LNCaP clone FGC (cell line): Measurements from ENCODE around the gene HHAT.

Experiments
- DNase-seq: peaks from one replicate; pipeline ENCODE4 v3.0.0-alpha.2; 2011; ENCODE audit warnings: low read depth
- H3K4me3 ChIP-seq: 2 replicates; pipeline ENCODE4 v1.5.1; 2011; ENCODE audit warnings: mild to moderate bottlenecking, low read depth, low read length, control low read depth
- TF ChIP-seq, protein P1 (sequence below): IDR thresholded peaks from 2 replicates; pipeline ENCODE4 v1.5.1; 2012; ENCODE audit warnings: mild to moderate bottlenecking; ENCODE audit not compliant: control insufficient read depth, insufficient read depth; ENCODE audit errors: extremely low read depth

Gene HHAT

DNA sequence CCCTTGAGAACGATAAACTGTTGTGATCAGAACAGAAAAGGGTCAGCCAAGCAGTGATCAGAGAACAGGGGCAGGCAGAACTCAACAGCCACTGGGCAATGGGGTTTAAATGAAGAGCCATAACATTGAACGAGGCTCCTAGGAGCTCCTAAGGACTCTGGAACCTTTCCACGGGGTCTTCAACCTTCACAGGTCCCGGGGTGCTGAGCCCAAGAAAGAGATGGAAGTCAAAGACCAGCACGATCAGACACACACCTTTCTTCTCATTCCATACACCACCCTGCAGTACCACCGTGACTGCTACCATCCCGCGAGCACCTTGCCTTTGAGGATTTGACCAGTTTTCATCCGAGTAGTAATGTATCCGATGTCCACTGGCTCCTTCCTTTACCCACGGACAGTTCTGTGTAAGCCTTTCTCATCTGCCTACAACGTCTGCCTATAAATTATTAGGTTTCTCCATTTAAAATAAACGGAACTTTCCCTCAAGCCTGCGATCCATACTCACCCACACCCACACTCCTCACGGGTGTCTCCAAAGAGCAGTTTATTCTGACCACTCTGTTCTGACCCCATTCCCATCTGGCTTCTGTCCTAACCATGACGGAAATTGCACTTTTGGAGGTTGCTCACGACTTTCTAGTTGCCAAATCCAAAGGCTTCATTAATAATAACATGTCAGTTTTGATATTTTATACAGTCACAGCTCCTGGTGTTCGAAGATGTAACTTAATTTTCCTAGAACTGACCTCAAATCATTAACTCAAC lies 16.8 kb upstream of the HHAT start:
- TF ChIP-seq, protein P1, sequence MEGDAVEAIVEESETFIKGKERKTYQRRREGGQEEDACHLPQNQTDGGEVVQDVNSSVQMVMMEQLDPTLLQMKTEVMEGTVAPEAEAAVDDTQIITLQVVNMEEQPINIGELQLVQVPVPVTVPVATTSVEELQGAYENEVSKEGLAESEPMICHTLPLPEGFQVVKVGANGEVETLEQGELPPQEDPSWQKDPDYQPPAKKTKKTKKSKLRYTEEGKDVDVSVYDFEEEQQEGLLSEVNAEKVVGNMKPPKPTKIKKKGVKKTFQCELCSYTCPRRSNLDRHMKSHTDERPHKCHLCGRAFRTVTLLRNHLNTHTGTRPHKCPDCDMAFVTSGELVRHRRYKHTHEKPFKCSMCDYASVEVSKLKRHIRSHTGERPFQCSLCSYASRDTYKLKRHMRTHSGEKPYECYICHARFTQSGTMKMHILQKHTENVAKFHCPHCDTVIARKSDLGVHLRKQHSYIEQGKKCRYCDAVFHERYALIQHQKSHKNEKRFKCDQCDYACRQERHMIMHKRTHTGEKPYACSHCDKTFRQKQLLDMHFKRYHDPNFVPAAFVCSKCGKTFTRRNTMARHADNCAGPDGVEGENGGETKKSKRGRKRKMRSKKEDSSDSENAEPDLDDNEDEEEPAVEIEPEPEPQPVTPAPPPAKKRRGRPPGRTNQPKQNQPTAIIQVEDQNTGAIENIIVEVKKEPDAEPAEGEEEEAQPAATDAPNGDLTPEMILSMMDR, result no peak
- DNase-seq, result no peak
- no peak overlapping the region for H3K4me3 ChIP-seq

DNA sequence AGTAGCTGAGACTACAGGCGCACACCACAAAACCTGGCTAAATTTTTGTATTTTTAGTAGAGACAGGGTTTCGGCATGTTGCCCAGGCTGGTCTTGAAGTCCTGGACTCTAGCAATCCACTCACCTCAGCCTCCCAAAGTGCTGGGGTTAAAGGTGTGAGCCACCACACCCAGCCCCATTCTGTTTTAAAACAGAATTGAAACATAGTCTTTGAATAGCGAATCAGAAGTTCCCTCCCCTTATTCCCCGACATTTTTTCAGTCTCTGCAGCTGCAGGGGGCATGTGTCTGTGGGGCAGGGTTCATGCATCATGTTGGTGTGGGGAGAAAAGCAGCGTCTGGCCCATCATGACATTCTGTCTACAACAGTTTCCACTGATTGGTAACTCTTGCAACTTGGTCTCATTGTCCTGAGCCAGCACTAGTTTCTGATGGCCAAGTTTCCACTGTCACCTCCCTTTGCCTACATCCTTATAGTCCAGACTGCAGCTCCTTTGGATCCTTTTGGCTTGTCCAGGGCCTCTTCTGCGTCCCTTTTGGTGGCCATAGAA lies 15.6 kb upstream of the HHAT start:
- TF ChIP-seq, protein P1, result no peak

GRCh38 chr1:210313921-210314320 lies 14.8 kb upstream of the HHAT start:
- TF ChIP-seq, protein P1, result no peak

More for the DNA sequence above, 15.6 kb upstream of the HHAT start:
- DNase-seq, result no peak
- no peak overlapping the region for H3K4me3 ChIP-seq

DNA sequence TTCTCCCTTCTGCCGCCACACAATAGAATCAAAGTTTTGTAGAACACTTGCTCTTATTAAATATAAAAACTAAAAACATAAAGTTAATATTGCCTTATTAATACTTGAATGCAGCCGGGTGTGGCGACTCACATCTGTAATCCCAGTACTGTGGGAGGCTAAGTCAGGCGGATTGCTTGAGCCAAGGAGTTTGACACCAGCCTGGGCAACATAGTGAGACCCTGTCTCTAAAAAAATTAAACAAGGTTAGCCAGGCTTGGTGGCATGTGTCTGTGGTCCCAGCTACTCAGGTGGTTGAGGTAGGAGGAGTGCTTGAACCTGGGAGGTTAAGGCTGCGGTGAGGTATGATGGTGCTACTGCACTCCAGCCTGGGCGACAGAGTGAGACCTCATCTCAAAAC lies 13.2 kb upstream of the HHAT start:
- H3K4me3 ChIP-seq, result no peak overlapping the region
- DNase-seq, result no peak
- TF ChIP-seq, protein P1, result no peak

More at GRCh38 chr1:210313921-210314320, 14.8 kb upstream of the HHAT start:
- DNase-seq, result no peak
- no peak overlapping the region for H3K4me3 ChIP-seq

GRCh38 chr1:210321131-210321530 lies 7.6 kb upstream of the HHAT start:
- H3K4me3 ChIP-seq, result no peak overlapping the region
- TF ChIP-seq, protein P1, result no peak
- no peak for DNase-seq

GRCh38 chr1:210321552-210321951 lies 7.2 kb upstream of the HHAT start:
- DNase-seq, result no peak
- TF ChIP-seq, protein P1, result no peak
- no peak overlapping the region for H3K4me3 ChIP-seq
